Measurements from ENCODE around the gene COL6A1. TPM values are rescaled to one million over a fixed set of nuclear protein-coding genes. Genes with fewer than 3 reads are reported as not detected.

Gene COL6A1
- total and polyA plus RNA-seq, 2 donors (not counting 3 experiments of a cell fraction or from before 2014, with no cell fraction given): 30.1 to 42.4 TPM

- no peaks in the 10 kb centered on the region for H3K9me3 ChIP-seq (replicated peaks; ENCODE audit: control insufficient read depth, insufficient read depth, low read length)
- no TSS peak for BruUV-seq (replicated peaks)
- ChIA-PET POLR2A (no interaction called here), CTCF (no interaction called here)
- no peaks in the 10 kb centered on the region for H3K36me3 ChIP-seq (ENCODE audit: control insufficient read depth in 2 of 2, extremely low read depth in 1 of 2, insufficient read depth in 2 of 2, low read length in 2 of 2)
- H3K27me3 ChIP-seq (ENCODE audit: control insufficient read depth in 2 of 2, insufficient read depth in 2 of 2, low read length in 2 of 2): no peaks in the 10 kb centered on the region
- DNase-seq (ENCODE audit: low read depth, low spot score): no peak
- H2AFZ ChIP-seq (ENCODE audit: low read depth, low read length): no peak overlapping the region
- H3K9me1 ChIP-seq (replicated peaks; ENCODE audit: control insufficient read depth, extremely low read depth, insufficient read depth, low read length): no peaks in the 10 kb centered on the region
- TF ChIP-seq POLR2AphosphoS5 (IDR thresholded peaks at IDR 0.05; ENCODE audit: insufficient read depth, low read depth, low read length): no peak
- no peak for TF ChIP-seq MYC (IDR thresholded peaks at IDR 0.05; ENCODE audit: low read depth, low read length)
- TF ChIP-seq, protein P1, sequence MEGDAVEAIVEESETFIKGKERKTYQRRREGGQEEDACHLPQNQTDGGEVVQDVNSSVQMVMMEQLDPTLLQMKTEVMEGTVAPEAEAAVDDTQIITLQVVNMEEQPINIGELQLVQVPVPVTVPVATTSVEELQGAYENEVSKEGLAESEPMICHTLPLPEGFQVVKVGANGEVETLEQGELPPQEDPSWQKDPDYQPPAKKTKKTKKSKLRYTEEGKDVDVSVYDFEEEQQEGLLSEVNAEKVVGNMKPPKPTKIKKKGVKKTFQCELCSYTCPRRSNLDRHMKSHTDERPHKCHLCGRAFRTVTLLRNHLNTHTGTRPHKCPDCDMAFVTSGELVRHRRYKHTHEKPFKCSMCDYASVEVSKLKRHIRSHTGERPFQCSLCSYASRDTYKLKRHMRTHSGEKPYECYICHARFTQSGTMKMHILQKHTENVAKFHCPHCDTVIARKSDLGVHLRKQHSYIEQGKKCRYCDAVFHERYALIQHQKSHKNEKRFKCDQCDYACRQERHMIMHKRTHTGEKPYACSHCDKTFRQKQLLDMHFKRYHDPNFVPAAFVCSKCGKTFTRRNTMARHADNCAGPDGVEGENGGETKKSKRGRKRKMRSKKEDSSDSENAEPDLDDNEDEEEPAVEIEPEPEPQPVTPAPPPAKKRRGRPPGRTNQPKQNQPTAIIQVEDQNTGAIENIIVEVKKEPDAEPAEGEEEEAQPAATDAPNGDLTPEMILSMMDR (IDR thresholded peaks at IDR 0.05; ENCODE audit: extremely low read depth in 1 of 2, insufficient read depth in 1 of 2, low read depth in 1 of 2, low read length in 2 of 2): no peak
- TF ChIP-seq JUN (IDR thresholded peaks at IDR 0.05; ENCODE audit: borderline replicate concordance, insufficient read depth, insufficient read length, low read depth): no peak
- TF ChIP-seq POLR2A (IDR thresholded peaks at IDR 0.05; ENCODE audit: low read depth, low read length): no peak
- no peak for TF ChIP-seq GATA2 (IDR thresholded peaks at IDR 0.05; ENCODE audit: insufficient read depth, insufficient read length, low read depth, low read length)
- no peak for TF ChIP-seq EZH2 (IDR thresholded peaks at IDR 0.05; ENCODE audit: borderline replicate concordance, low read depth, low read length, severe bottlenecking)
- TF ChIP-seq FOS (IDR thresholded peaks at IDR 0.05; ENCODE audit: borderline replicate concordance, insufficient read depth, low read length): no peak
- dilution Hi-C loops (cut with MboI; ENCODE audit: extremely low pct_ligation_motif_present, low sequenced_read_pairs): no loop called here
- H4K20me1 ChIP-seq (replicated peaks; ENCODE audit: control insufficient read depth, extremely low read depth, insufficient read depth, low read length): no peaks in the 10 kb centered on the region
- no peaks in the 10 kb centered on the region for H3K79me2 ChIP-seq (ENCODE audit: control insufficient read depth, insufficient read depth, low read length)
- no peak overlapping the region for H3K9ac ChIP-seq (replicated peaks; ENCODE audit: extremely low read depth, insufficient read depth, low read length)
- no peaks in the 10 kb centered on the region for H3K4me1 ChIP-seq (ENCODE audit: control insufficient read depth, extremely low read depth, insufficient read depth, low read length)
- H3K27ac ChIP-seq (ENCODE audit: insufficient read depth, low read depth, low read length): no peak overlapping the region
- intact Hi-C loops (cut with micrococcal nuclease): no loop called here
- H3K4me3 ChIP-seq (replicated peaks in 1 of 3; ENCODE audit: insufficient read depth in 1 of 3, low read depth in 1 of 3, low read length in 3 of 3): no peak overlapping the region
- H3K4me2 ChIP-seq (ENCODE audit: insufficient read depth, low read length): no peak overlapping the region
- no peak for FAIRE-seq
Measured at GRCh38 chr21:45995686-45996179, 14.2 kb downstream of the COL6A1 start.

All from endothelial cell of umbilical vein (primary cell).